ENCODE data around the gene PLEKHA1.

PLEKHA1 gene

DNA sequence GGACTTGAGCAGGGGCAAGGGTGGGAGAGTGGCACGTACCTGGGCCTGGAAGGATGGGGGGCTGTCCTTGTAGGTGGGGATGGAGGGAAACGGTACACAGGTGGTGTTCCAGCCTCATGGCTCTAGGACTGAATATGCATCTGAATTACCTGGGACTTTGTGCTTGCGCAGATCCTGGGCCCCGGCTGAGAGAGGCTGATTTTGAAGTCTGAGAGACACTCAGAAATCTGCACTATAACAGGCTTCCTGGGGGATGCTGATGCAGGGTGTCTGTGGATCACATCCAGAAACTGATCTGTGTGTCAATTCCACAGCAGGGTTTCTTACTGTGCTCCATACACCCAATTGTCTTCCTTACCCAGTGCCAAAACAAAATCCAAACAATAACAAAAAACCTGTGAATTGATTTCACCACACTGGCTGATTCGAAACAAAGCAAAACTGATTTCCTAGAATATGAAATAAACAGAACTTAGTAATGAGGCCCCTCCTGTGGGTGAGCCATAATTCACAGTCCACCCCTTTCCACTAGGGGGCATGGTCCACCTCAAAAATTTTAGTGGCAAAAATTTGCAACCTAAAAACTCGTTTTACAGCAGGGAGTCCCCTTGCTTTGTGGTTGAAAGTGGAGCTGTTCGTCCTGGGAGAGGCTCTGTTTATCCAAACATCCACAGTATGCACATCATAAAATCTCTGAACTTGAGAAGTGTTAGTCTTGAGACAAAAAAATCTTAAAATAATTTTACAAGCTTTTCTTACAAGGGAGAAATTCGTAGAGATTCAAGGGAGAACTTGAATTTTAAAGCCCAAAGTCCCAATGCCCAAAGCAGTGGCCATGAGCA, 32.0 kb upstream of the PLEKHA1 start:
- TF ChIP-seq GABPA (IDR thresholded peaks at IDR 0.05; ENCODE audit: low read depth) (no peak), CTCF (IDR thresholded peaks at IDR 0.05; ENCODE audit: insufficient read depth, low read length) (peak; percentile 57)
- H3K27me3 ChIP-seq (ENCODE audit: insufficient read depth, poor library complexity, severe bottlenecking) = no peaks in the 10 kb centered on the region
- H3K4me3 ChIP-seq (replicated peaks; ENCODE audit: insufficient read depth, low read length) = no peak overlapping the region
- peak in 1 of 2 experiments; percentile 39 for DNase-seq (ENCODE audit: low read depth in 1 of 2, low spot score in 1 of 2)
- no peak overlapping the region for H3K27ac ChIP-seq (replicated peaks)

DNA sequence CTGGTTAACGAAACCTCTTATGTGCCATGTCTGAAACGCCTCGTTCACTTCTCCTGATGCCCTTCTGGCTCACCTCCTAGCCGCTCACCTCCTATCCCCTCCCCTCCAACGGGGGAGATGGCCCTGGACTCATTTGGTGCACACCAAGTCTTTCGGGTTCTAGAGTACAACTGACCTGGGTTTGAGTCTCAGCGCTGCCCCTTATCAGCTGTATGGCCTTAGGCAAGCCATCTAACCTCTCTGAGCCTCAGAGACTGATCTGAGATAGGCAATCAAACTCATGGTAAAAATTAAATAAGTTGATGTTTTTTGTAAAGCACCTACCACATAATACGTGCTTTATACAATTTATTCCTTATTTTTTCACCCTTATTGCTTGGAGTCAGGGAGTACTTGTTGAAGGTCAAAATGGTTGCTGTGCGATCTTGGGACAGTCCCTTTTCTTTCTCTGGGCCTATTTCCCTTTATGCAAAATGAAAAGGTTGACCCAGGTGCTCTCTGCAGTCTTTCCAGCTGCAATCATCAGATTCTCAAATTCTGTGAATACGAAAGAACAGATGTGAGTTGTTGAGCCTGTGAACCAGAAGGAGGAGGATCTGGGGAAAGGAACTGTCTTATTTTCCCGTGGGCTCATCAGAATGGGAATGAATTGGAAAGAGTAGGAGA, 31.2 kb upstream of the PLEKHA1 start:
- TF ChIP-seq, protein P1, sequence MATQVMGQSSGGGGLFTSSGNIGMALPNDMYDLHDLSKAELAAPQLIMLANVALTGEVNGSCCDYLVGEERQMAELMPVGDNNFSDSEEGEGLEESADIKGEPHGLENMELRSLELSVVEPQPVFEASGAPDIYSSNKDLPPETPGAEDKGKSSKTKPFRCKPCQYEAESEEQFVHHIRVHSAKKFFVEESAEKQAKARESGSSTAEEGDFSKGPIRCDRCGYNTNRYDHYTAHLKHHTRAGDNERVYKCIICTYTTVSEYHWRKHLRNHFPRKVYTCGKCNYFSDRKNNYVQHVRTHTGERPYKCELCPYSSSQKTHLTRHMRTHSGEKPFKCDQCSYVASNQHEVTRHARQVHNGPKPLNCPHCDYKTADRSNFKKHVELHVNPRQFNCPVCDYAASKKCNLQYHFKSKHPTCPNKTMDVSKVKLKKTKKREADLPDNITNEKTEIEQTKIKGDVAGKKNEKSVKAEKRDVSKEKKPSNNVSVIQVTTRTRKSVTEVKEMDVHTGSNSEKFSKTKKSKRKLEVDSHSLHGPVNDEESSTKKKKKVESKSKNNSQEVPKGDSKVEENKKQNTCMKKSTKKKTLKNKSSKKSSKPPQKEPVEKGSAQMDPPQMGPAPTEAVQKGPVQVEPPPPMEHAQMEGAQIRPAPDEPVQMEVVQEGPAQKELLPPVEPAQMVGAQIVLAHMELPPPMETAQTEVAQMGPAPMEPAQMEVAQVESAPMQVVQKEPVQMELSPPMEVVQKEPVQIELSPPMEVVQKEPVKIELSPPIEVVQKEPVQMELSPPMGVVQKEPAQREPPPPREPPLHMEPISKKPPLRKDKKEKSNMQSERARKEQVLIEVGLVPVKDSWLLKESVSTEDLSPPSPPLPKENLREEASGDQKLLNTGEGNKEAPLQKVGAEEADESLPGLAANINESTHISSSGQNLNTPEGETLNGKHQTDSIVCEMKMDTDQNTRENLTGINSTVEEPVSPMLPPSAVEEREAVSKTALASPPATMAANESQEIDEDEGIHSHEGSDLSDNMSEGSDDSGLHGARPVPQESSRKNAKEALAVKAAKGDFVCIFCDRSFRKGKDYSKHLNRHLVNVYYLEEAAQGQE (IDR thresholded peaks at IDR 0.05; ENCODE audit: insufficient replicate concordance, low read depth) = no peak
- no peak for TF ChIP-seq GABPA (IDR thresholded peaks at IDR 0.05; ENCODE audit: low read depth)
- no peak for TF ChIP-seq CTCF (IDR thresholded peaks at IDR 0.05; ENCODE audit: insufficient read depth, low read length)
- TF ChIP-seq POLR2AphosphoS5 (IDR thresholded peaks at IDR 0.05; ENCODE audit: low read depth) = no peak
- TF ChIP-seq SPI1 (IDR thresholded peaks at IDR 0.05; ENCODE audit: borderline replicate concordance, low read depth) = no peak
- Histone ChIP-seq H3K27ac (replicated peaks) (no peak overlapping the region), H3K4me3 (replicated peaks; ENCODE audit: insufficient read depth, low read length) (no peak overlapping the region), H3K27me3 (ENCODE audit: insufficient read depth, poor library complexity, severe bottlenecking) (no peaks in the 10 kb centered on the region)
- DNase-seq (ENCODE audit: low read depth in 1 of 2, low spot score in 1 of 2) = no peak

GRCh38 chr10:122343936-122344335, 30.6 kb upstream of the PLEKHA1 start:
- Histone ChIP-seq H3K27ac (replicated peaks) (no peak overlapping the region), H3K4me3 (replicated peaks; ENCODE audit: insufficient read depth, low read length) (no peak overlapping the region), H3K27me3 (ENCODE audit: insufficient read depth, poor library complexity, severe bottlenecking) (no peaks in the 10 kb centered on the region)
- no peak for DNase-seq (ENCODE audit: low read depth in 1 of 2, low spot score in 1 of 2)
- TF ChIP-seq, protein P1 (IDR thresholded peaks at IDR 0.05; ENCODE audit: insufficient replicate concordance, low read depth) = no peak
- TF ChIP-seq POLR2AphosphoS5 (IDR thresholded peaks at IDR 0.05; ENCODE audit: low read depth) = no peak
- TF ChIP-seq GABPA (IDR thresholded peaks at IDR 0.05; ENCODE audit: low read depth) = no peak
- TF ChIP-seq CTCF (IDR thresholded peaks at IDR 0.05; ENCODE audit: insufficient read depth, low read length) = no peak
- no peak for TF ChIP-seq SPI1 (IDR thresholded peaks at IDR 0.05; ENCODE audit: borderline replicate concordance, low read depth)

All from HL-60 (cell line).